Measurements from ENCODE around the gene MAP4.

The MAP4 gene

GRCh38 chr3:47950453-47951169 is 65.6 kb downstream of the MAP4 start:
- Histone ChIP-seq H3K9me3 (ENCODE audit: insufficient read depth, low read depth, low read length) (no peaks in the 10 kb centered on the region), H3K27ac (ENCODE audit: low read length) (no peak overlapping the region), H3K36me3 (ENCODE audit: insufficient read depth, low read depth, low read length) (no peaks in the 10 kb centered on the region), H3K27me3 (ENCODE audit: insufficient read depth, low read length) (no peaks in the 10 kb centered on the region), H3K4me3 (ENCODE audit: low read length) (no peak overlapping the region), H3K9ac (ENCODE audit: low read depth, low read length) (no peak overlapping the region), H3K4me1 (ENCODE audit: insufficient read depth, low read length) (no peaks in the 10 kb centered on the region)

DNA sequence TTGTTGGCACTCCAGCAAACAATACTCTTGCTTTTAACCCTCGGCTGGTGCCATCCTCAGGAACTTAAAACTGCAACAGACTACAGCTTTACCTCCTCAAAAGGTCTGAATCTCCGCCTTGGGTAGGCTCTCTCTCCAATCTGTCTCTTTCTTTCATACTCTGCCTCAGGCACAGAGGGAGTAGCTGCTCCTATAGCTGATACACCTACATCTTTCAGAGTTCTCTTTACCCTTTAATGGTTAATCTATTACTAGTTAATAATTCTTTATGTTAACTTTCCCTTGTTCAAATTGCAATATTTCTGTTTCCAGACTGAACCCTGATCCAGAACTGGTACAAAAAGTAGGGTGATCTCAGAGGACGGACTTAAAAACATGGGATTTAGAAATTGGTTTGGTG is 66.2 kb downstream of the MAP4 start:
- Histone ChIP-seq H3K9ac (ENCODE audit: low read depth, low read length) (no peak overlapping the region), H3K36me3 (ENCODE audit: insufficient read depth, low read depth, low read length) (no peaks in the 10 kb centered on the region), H3K27ac (ENCODE audit: low read length) (no peak overlapping the region), H3K9me3 (ENCODE audit: insufficient read depth, low read depth, low read length) (no peaks in the 10 kb centered on the region), H3K4me1 (ENCODE audit: insufficient read depth, low read length) (no peaks in the 10 kb centered on the region), H3K4me3 (ENCODE audit: low read length) (no peak overlapping the region), H3K27me3 (ENCODE audit: insufficient read depth, low read length) (no peaks in the 10 kb centered on the region)

DNA sequence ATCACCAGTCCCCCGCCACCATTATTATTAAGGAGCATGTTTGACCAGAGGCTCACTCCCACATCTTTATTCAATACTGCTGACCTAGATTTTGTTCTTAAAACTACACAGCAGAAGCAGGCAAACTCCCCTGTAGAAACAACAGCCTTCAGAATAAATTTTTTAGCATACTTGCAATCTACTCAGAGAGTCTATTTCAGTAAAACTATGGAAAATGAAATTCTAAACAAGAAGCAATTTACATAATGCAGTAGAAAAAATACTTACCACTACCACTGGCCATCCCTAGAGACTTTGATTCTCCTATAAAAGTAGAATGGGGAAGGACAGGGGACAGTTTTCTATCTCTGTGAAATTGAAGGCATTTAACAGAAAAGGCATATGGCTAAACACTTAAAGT is 76.0 kb downstream of the MAP4 start:
- Histone ChIP-seq H3K9ac (ENCODE audit: low read depth, low read length) (no peak overlapping the region), H3K27ac (ENCODE audit: low read length) (no peak overlapping the region), H3K4me3 (ENCODE audit: low read length) (no peak overlapping the region), H3K36me3 (ENCODE audit: insufficient read depth, low read depth, low read length) (no peaks in the 10 kb centered on the region), H3K9me3 (ENCODE audit: insufficient read depth, low read depth, low read length) (no peaks in the 10 kb centered on the region), H3K4me1 (ENCODE audit: insufficient read depth, low read length) (no peaks in the 10 kb centered on the region), H3K27me3 (ENCODE audit: insufficient read depth, low read length) (no peaks in the 10 kb centered on the region)

DNA sequence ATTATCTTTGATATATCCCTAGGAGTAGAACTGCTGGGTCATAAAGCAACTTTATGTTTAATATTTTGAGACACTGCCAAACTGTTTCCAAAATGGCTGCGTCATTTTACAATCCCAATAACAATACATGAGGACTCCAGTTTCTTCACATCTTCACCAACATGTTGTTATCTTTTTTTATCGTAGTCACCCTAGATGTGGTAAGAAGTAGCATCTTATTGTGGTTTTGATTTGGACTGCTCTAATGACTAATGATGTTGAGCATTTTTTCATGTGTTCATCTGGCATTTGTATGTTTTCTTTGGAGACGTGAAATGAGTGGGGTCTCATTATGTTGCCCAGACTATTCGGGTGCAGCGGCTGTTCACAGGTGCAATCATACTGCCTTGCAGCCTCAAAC is 83.8 kb downstream of the MAP4 start:
- Histone ChIP-seq H3K9me3 (ENCODE audit: insufficient read depth, low read depth, low read length) (no peaks in the 10 kb centered on the region), H3K27me3 (ENCODE audit: insufficient read depth, low read length) (no peaks in the 10 kb centered on the region), H3K4me1 (ENCODE audit: insufficient read depth, low read length) (no peaks in the 10 kb centered on the region), H3K27ac (ENCODE audit: low read length) (no peak overlapping the region), H3K4me3 (ENCODE audit: low read length) (no peak overlapping the region), H3K36me3 (ENCODE audit: insufficient read depth, low read depth, low read length) (peaks cover 9% of the 10 kb centered on the region), H3K9ac (ENCODE audit: low read depth, low read length) (no peak overlapping the region)

DNA sequence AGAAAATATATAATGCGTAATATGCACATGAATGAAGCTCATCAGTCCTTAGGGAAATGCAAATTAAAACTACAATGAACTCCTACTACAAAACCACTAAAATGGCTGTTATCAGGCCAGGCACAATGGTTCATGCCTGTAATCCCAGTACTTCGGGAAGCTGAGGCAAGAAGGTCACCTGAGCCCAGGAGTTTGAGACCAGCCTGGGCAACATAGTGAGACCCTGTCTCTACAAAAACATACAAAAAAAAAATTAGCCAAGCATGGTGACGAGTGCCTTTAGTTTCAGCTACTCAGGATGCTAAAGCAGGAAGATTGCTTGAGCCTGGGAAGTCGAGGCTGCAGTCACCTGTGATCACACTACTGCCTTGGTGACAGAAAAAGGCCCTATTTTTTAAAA is 85.2 kb downstream of the MAP4 start:
- H3K9me3 ChIP-seq (ENCODE audit: insufficient read depth, low read depth, low read length): no peaks in the 10 kb centered on the region
- no peak overlapping the region for H3K9ac ChIP-seq (ENCODE audit: low read depth, low read length)
- H3K27ac ChIP-seq (ENCODE audit: low read length): no peak overlapping the region
- H3K4me3 ChIP-seq (ENCODE audit: low read length): no peak overlapping the region
- peaks cover 21% of the 10 kb centered on the region for H3K36me3 ChIP-seq (ENCODE audit: insufficient read depth, low read depth, low read length)
- no peaks in the 10 kb centered on the region for H3K27me3 ChIP-seq (ENCODE audit: insufficient read depth, low read length)
- H3K4me1 ChIP-seq (ENCODE audit: insufficient read depth, low read length): no peaks in the 10 kb centered on the region

- no peak overlapping the region for H3K9ac ChIP-seq (ENCODE audit: low read depth, low read length)
- no peak overlapping the region for H3K4me3 ChIP-seq (ENCODE audit: low read length)
- H3K9me3 ChIP-seq (ENCODE audit: insufficient read depth, low read depth, low read length): no peaks in the 10 kb centered on the region
- no peaks in the 10 kb centered on the region for H3K27me3 ChIP-seq (ENCODE audit: insufficient read depth, low read length)
- no peak overlapping the region for H3K27ac ChIP-seq (ENCODE audit: low read length)
- H3K4me1 ChIP-seq (ENCODE audit: insufficient read depth, low read length): no peaks in the 10 kb centered on the region
- H3K36me3 ChIP-seq (ENCODE audit: insufficient read depth, low read depth, low read length): peaks cover 68% of the 10 kb centered on the region
These were observed 99.5 kb downstream of the MAP4 start for GRCh38 chr3:47916696-47917095.

DNA sequence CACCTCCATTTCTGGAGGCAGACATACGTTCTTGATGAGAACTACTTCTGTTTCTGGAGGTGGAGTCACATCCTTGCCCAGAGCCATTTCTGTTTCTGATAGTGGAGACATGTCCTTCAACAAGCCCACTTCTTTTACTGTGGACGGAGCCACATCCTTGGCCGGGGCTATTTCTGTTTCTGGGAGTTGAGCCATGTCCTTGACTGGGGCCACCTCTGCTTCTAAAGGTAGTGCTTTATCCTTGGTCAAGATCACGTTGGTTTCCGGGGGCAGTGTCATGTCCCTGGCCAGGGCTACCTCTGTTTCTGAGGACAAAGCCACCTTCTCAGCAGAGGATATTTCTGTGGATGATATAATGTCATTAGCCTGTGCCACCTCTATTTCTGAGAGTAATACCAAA is 100.0 kb downstream of the MAP4 start:
- no peaks in the 10 kb centered on the region for H3K9me3 ChIP-seq (ENCODE audit: insufficient read depth, low read depth, low read length)
- H3K36me3 ChIP-seq (ENCODE audit: insufficient read depth, low read depth, low read length): peaks cover 68% of the 10 kb centered on the region
- no peak overlapping the region for H3K9ac ChIP-seq (ENCODE audit: low read depth, low read length)
- H3K4me1 ChIP-seq (ENCODE audit: insufficient read depth, low read length): peaks cover 1% of the 10 kb centered on the region; the same call in 1 of the 2 replicates
- H3K4me3 ChIP-seq (ENCODE audit: low read length): no peak overlapping the region
- H3K27me3 ChIP-seq (ENCODE audit: insufficient read depth, low read length): no peaks in the 10 kb centered on the region
- no peak overlapping the region for H3K27ac ChIP-seq (ENCODE audit: low read length)

DNA sequence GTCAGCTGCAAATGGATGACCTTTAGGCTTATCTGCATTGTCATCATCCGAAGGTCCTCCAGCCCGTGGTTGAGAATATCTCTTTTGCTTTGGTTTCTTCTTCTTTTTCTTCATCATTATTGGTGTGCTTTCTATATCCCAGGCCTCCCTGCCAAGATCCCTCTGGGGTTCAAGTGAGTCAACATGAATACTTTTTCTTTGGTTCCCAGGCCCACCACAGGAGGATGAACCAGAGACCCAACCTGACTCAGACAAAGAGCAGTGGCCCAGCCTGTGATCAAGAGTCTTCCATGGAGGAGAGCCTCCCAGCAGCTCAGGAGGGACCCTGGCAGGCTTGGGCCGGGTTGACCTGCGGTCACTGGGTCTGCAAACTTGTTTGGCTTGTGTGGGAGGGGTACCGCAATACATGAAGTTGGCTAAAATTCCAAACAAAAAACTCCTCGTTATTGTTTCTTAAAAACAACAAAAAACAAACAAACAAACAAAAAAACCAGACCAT is 104.2 kb downstream of the MAP4 start:
- Histone ChIP-seq H3K9me3 (ENCODE audit: insufficient read depth, low read depth, low read length) (no peaks in the 10 kb centered on the region), H3K4me1 (ENCODE audit: insufficient read depth, low read length) (peaks cover 6% of the 10 kb centered on the region), H3K9ac (ENCODE audit: low read depth, low read length) (no peak overlapping the region), H3K36me3 (ENCODE audit: insufficient read depth, low read depth, low read length) (peaks cover 65% of the 10 kb centered on the region), H3K4me3 (ENCODE audit: low read length) (no peak overlapping the region), H3K27ac (ENCODE audit: low read length) (no peak overlapping the region), H3K27me3 (ENCODE audit: insufficient read depth, low read length) (no peaks in the 10 kb centered on the region)

- peaks cover 53% of the 10 kb centered on the region for H3K36me3 ChIP-seq (ENCODE audit: insufficient read depth, low read depth, low read length)
- no peak overlapping the region for H3K27ac ChIP-seq (ENCODE audit: low read length)
- peaks cover 6% of the 10 kb centered on the region for H3K4me1 ChIP-seq (ENCODE audit: insufficient read depth, low read length)
- no peak overlapping the region for H3K4me3 ChIP-seq (ENCODE audit: low read length)
- no peaks in the 10 kb centered on the region for H3K9me3 ChIP-seq (ENCODE audit: insufficient read depth, low read depth, low read length)
- H3K9ac ChIP-seq (ENCODE audit: low read depth, low read length): no peak overlapping the region
- H3K27me3 ChIP-seq (ENCODE audit: insufficient read depth, low read length): no peaks in the 10 kb centered on the region
These were observed 105.3 kb downstream of the MAP4 start for GRCh38 chr3:47910777-47911440.

- H3K4me1 ChIP-seq (ENCODE audit: insufficient read depth, low read length): peaks cover 6% of the 10 kb centered on the region
- H3K4me3 ChIP-seq (ENCODE audit: low read length): no peak overlapping the region
- H3K9me3 ChIP-seq (ENCODE audit: insufficient read depth, low read depth, low read length): no peaks in the 10 kb centered on the region
- H3K9ac ChIP-seq (ENCODE audit: low read depth, low read length): no peak overlapping the region
- H3K27ac ChIP-seq (ENCODE audit: low read length): no peak overlapping the region
- H3K27me3 ChIP-seq (ENCODE audit: insufficient read depth, low read length): no peaks in the 10 kb centered on the region
- H3K36me3 ChIP-seq (ENCODE audit: insufficient read depth, low read depth, low read length): peaks cover 46% of the 10 kb centered on the region
These were observed 106.0 kb downstream of the MAP4 start for GRCh38 chr3:47910233-47910632.

DNA sequence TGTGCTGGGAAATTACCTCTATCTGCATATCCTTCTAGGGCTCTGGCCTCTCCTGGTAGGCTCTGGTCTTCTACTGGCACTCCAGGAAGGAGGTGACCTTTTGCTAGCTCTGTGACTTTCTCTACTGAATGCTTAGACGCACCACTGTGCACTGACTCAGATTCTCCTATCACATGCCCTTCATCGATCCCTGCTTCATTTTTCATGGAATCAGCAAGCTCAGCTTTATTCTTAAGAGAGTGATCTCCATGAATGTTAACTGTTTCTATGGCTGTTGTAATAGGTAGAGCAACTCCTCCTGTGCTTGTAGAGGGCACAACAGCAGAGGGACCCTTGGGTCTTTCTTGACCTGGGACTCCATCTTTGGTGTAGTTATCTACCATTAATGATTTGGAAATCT is 106.6 kb downstream of the MAP4 start:
- H3K4me1 ChIP-seq (ENCODE audit: insufficient read depth, low read length): peaks cover 6% of the 10 kb centered on the region
- no peaks in the 10 kb centered on the region for H3K9me3 ChIP-seq (ENCODE audit: insufficient read depth, low read depth, low read length)
- H3K9ac ChIP-seq (ENCODE audit: low read depth, low read length): no peak overlapping the region
- peaks cover 42% of the 10 kb centered on the region for H3K36me3 ChIP-seq (ENCODE audit: insufficient read depth, low read depth, low read length)
- no peak overlapping the region for H3K4me3 ChIP-seq (ENCODE audit: low read length)
- H3K27me3 ChIP-seq (ENCODE audit: insufficient read depth, low read length): no peaks in the 10 kb centered on the region
- H3K27ac ChIP-seq (ENCODE audit: low read length): no peak overlapping the region

- no peaks in the 10 kb centered on the region for H3K27me3 ChIP-seq (ENCODE audit: insufficient read depth, low read length)
- no peak overlapping the region for H3K9ac ChIP-seq (ENCODE audit: low read depth, low read length)
- H3K4me1 ChIP-seq (ENCODE audit: insufficient read depth, low read length): peaks cover 6% of the 10 kb centered on the region
- peaks cover 35% of the 10 kb centered on the region for H3K36me3 ChIP-seq (ENCODE audit: insufficient read depth, low read depth, low read length)
- H3K4me3 ChIP-seq (ENCODE audit: low read length): no peak overlapping the region
- no peak overlapping the region for H3K27ac ChIP-seq (ENCODE audit: low read length)
- no peaks in the 10 kb centered on the region for H3K9me3 ChIP-seq (ENCODE audit: insufficient read depth, low read depth, low read length)
These were observed 107.5 kb downstream of the MAP4 start for GRCh38 chr3:47908744-47909143.
